22Rv1 (cell line): Measurements from ENCODE around the gene BCOR.

Source experiments
- CTCF ChIP-seq: fragments of 450-650 bp; IDR thresholded peaks from 2 replicates; pipeline ENCODE4 v1.5.1; 2017; ENCODE audit warnings: mild to moderate bottlenecking
- ZFX ChIP-seq: fragments of 450-650 bp; IDR thresholded peaks from 2 replicates; pipeline ENCODE4 v1.6.1; 2017; ENCODE audit warnings: antibody characterized with exemption, borderline replicate concordance

GRCh38 chrX:40143987-40144386, 46.2 kb upstream of the BCOR start:
- TF ChIP-seq CTCF = no peak
- TF ChIP-seq ZFX = no peak
